AG04449 (cell line): Measurements from ENCODE around the gene ZNF586.

Source experiments
- CTCF ChIA-PET: fragments of 350-600 bp; formaldehyde crosslinking; extraction: SDS; loops from one replicate; lab custom pipeline; 2021; ENCODE audit warnings: antibody characterized with exemption; lab: Yijun Ruan, JAX
- POLR2A ChIA-PET: fragments of 400-600, 350-600 bp; formaldehyde crosslinking; extraction: SDS; loops from one replicate; lab custom pipeline; 2020; ENCODE audit warnings: antibody characterized with exemption, inconsistent platforms; lab: Yijun Ruan, JAX
- DNase-seq: peaks from one replicate; pipeline ENCODE4 v3.0.0-alpha.2; 2010; ENCODE audit warnings: low read depth, low spot score
- H3K4me3 ChIP-seq: 2 replicates; pipeline ENCODE4 v1.5.1; 2011; ENCODE audit warnings: low read depth, mild to moderate bottlenecking, control low read depth, low read length
- CTCF ChIP-seq: IDR thresholded peaks from one replicate; pipeline ENCODE4 v1.5.1; 2011; ENCODE audit warnings: mild to moderate bottlenecking, moderate library complexity, low read length, control low read depth, inconsistent platforms; ENCODE audit not compliant: insufficient read depth; ENCODE audit errors: missing control alignments

The ZNF586 gene

DNA sequence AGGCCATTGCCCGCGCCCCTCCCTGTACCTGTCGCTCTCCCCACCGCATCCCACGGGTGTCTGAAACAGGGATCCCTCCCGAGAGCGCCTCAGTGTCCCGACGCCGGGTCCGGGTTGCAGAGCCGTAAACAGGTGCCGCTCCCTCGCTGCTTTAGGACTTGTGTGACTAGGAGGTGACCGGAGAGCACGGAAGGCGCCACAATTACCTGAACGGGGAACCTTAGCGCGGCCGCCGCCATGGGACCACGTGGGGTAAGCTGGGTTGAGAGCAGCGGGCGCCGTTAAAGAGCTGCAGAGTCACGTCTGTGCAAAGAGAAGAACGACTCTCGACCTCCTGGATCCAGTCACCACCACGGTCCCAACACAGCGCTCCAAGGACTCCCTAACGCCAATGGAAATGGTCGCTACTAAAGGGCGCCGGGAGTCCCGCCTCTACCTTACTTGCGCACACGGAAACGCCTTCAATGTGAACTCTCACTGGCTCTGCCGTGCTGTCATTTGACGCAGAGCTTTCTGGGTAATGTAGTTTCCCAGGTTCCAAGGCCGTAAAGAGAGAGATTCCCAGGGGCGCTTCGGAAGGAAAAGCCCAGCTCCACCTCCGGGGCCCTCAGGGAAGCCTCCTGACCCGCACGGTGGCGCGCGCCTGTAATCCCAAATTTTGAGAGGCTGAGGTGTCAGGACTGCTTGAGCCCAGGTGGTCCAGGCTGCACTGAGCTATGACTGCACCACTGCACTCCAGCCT, 45.2 kb downstream of the ZNF586 start, which contains the start of gene ZNF552:
TSS of gene ZNF552 (minus strand) at position 409 of the 742 bp plus-strand sequence. CDS start at position 239, 170 bp downstream.
- CTCF ChIA-PET, result interaction anchor here (1.0 kb wide), 1 partner anchor 9 kb away, joined by 6 read pairs; no protein-coding TSS in a partner anchor
- no peak for TF ChIP-seq CTCF
- peak; percentile 47 for DNase-seq
- POLR2A ChIA-PET, result interaction anchor here (0.8 to 2.0 kb wide), 4 partner anchors 10 to 45 kb away, joined by 3 to 7 read pairs (median 4); partner anchors contain the start of genes ZNF586 and ZNF587
- peak within 1 kb of the TSS; percentile 86 for H3K4me3 ChIP-seq

DNA sequence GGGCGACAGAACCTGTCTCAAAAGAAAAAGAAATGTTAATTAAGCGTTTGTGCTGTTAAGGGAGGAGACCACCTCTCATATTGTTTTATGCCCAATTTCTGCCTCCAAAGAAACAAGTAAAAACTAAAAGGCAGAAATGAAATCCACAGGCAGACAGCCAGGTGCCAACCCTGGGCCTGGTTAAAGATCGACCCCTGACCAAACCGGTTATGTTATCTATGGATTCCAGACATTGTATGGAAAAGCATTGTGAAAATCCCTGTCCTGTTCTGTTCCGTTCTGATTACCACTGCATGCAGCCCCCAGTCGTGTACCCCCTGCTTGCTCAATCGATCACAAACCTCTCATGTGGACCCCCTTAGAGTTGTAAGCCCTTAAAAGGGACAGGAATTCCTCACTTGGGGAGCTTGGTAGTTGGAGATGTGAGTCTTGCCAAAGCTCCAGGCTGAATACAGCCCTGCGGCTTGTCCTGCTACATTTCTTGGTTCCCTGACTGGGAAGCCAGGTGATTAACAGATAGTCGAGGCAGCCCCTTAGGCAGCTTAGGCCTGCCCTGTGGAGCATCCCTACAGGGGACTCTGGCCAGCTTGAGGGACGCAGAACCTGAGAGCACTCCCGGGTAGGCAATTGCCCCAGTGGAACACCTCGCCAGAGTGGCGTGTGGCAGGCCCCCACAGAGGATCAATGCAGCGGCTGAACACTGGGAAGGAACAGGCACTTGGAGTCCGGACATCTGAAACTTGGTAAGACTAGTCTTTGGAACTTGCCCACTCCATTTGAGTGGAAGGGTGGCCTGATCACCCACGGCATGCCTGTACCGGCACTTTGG, 46.0 kb downstream of the ZNF586 start:
- POLR2A ChIA-PET, result interaction anchor here (0.8 to 1.0 kb wide), 3 partner anchors 11 to 46 kb away, joined by 3 to 7 read pairs (median 4); partner anchors contain the start of genes ZNF586 and ZNF587
- CTCF ChIA-PET, result interaction anchor here (1.0 kb wide), 1 partner anchor 10 kb away, joined by 6 read pairs; no protein-coding TSS in a partner anchor
- no peak for TF ChIP-seq CTCF
- H3K4me3 ChIP-seq, result peak overlapping the region; percentile 86; the same call in 1 of the 2 replicates
- DNase-seq, result no peak

- POLR2A ChIA-PET, result no interaction called here
These were observed 47.2 kb downstream of the ZNF586 start for GRCh38 chr19:57816652-57817051.

GRCh38 chr19:57817976-57818375, 48.5 kb downstream of the ZNF586 start:
- ChIA-PET CTCF (interaction anchor here (0.7 to 1.2 kb wide), 2 partner anchors 34 to 432 kb away, joined by 3 to 5 read pairs; no protein-coding TSS in a partner anchor), POLR2A (no interaction called here)
- no peak for DNase-seq
- no peak for TF ChIP-seq CTCF
- no peak overlapping the region for H3K4me3 ChIP-seq

More at GRCh38 chr19:57816652-57817051, 47.2 kb downstream of the ZNF586 start:
- CTCF ChIA-PET, result no interaction called here
- DNase-seq, result no peak
- H3K4me3 ChIP-seq, result no peak overlapping the region
- no peak for TF ChIP-seq CTCF

- no peak for DNase-seq
- no peak for TF ChIP-seq CTCF
- ChIA-PET CTCF (interaction anchor here (0.7 to 1.2 kb wide), 5 partner anchors 12 to 431 kb away, joined by 3 to 5 read pairs (median 3); partner anchors contain the start of gene ZNF587B), POLR2A (interaction anchor here (0.7 kb wide), 1 partner anchor 173 kb away, joined by 5 read pairs; no protein-coding TSS in a partner anchor)
- H3K4me3 ChIP-seq, result no peak overlapping the region
These were observed 48.9 kb downstream of the ZNF586 start for GRCh38 chr19:57818378-57818777.
